K562 (cell line): ENCODE measurements around the gene STIM1. TPM values are rescaled to one million over a fixed set of nuclear protein-coding genes. Genes with fewer than 3 reads are reported as not detected.

Experiments
- ATAC-seq: fragments of 200-7000 bp; cut with Tn5 transposase; 3 replicates; pipeline ENCODE4 v1.9.1; 2020; ENCODE audit warnings: moderate library complexity
- BruUV-seq: library from RNA; stranded (reverse); fragments of 400-500 nt; replicated peaks from 2 replicates; lab custom pipeline; 2021; lab: Mats Ljungman, UMichigan
- CTCF ChIA-PET: fragments of 300-600 bp; formaldehyde crosslinking; extraction: SDS; loops from one replicate; lab custom pipeline; 2021; ENCODE audit warnings: low intra/inter-chr PET ratio; lab: Yijun Ruan, JAX
- POLR2A ChIA-PET: fragments of 300-600, 350-650 bp; sonication (Branson Sonifier 250); formaldehyde crosslinking; extraction: SDS; loops from one replicate; lab custom pipeline; 2021; ENCODE audit warnings: antibody characterized with exemption, inconsistent platforms; lab: Yijun Ruan, JAX
- DNase-seq, 4 experiments: peaks; one replicate each; pipeline versions ENCODE4 v3.0.0 to v3.0.0-alpha.2; 2011 to 2018; ENCODE audit warnings: low spot score in 3 of 4, mixed read lengths in 3 of 4; ENCODE audit errors: extremely low read depth in 1 of 4
- FAIRE-seq: peaks from 2 replicates; lab custom pipeline; 2011; peaks lifted over from hg19 to GRCh38; lab: Jason Lieb, UNC
- H2AFZ ChIP-seq: 2 replicates; pipeline ENCODE4 v1.6.0; 2011; ENCODE audit warnings: low read depth, low read length, control low read depth, inconsistent platforms
- H3K27ac ChIP-seq: fragments of 200-600 bp; 3 replicates; pipeline ENCODE4 v1.8.0; 2011; ENCODE audit warnings: low read depth, mild to moderate bottlenecking, control low read depth, inconsistent platforms, low read length, moderate library complexity, mixed read lengths; ENCODE audit errors: extremely low read depth
- H3K27me3 ChIP-seq, 2 experiments: fragments of 300-600 bp in 1 of 2; 2 replicates in 1 of 2; 3 replicates in 1 of 2; pipeline versions ENCODE4 v1.6.0 to v1.8.0; 2011; ENCODE audit warnings: inconsistent platforms in 2 of 2, low read length in 2 of 2, mild to moderate bottlenecking in 1 of 2, mixed read lengths in 1 of 2, moderate library complexity in 1 of 2; ENCODE audit not compliant: control insufficient read depth in 2 of 2, insufficient read depth in 2 of 2
- H3K36me3 ChIP-seq: fragments of 300-600 bp; 3 replicates; pipeline ENCODE4 v1.8.0; 2011; ENCODE audit warnings: mild to moderate bottlenecking, low read length, inconsistent platforms; ENCODE audit not compliant: control insufficient read depth, insufficient read depth
- H3K4me1 ChIP-seq, 2 experiments: fragments of 200-600 bp in 1 of 2; replicated peaks in 1 of 2; 2 replicates in 1 of 2; 3 replicates in 1 of 2; pipeline versions ENCODE4 v1.5.1 to v1.8.0; 2011; ENCODE audit warnings: inconsistent platforms in 2 of 2, low read length in 2 of 2, mild to moderate bottlenecking in 1 of 2, mixed read lengths in 1 of 2, moderate library complexity in 1 of 2; ENCODE audit not compliant: control insufficient read depth in 2 of 2, insufficient read depth in 2 of 2
- H3K4me2 ChIP-seq: 2 replicates; pipeline ENCODE4 v1.6.1; 2011; ENCODE audit warnings: low read length, control low read depth, inconsistent platforms, mixed read lengths; ENCODE audit not compliant: insufficient read depth
- H3K4me3 ChIP-seq: fragments of 200-600 bp; sonication (generic), shearing (Covaris generic); 2 replicates; pipeline ENCODE4 v1.5.1; 2016; ENCODE audit warnings: control low read depth, inconsistent platforms
- H3K79me2 ChIP-seq: fragments of 200-600 bp; 3 replicates; pipeline ENCODE4 v1.8.0; 2011; ENCODE audit warnings: low read length, inconsistent platforms; ENCODE audit not compliant: control insufficient read depth, insufficient read depth
- H3K9ac ChIP-seq, 2 experiments: 2 replicates each; pipeline versions ENCODE4 v1.6.0 to v1.6.1; 2011; ENCODE audit warnings: low read depth in 2 of 2, low read length in 2 of 2, control low read depth in 1 of 2, inconsistent platforms in 1 of 2, mild to moderate bottlenecking in 1 of 2, mixed read lengths in 1 of 2; ENCODE audit not compliant: insufficient read depth in 1 of 2
- H3K9me1 ChIP-seq: one replicate; pipeline ENCODE4 v1.6.0; 2011; ENCODE audit warnings: inconsistent platforms, mild to moderate bottlenecking, low read length, moderate library complexity; ENCODE audit not compliant: control insufficient read depth, insufficient read depth
- H3K9me3 ChIP-seq: replicated peaks from 2 replicates; pipeline ENCODE4 v1.5.1; 2011; ENCODE audit warnings: low read depth, low read length, inconsistent platforms; ENCODE audit not compliant: control insufficient read depth, insufficient read depth
- H4K20me1 ChIP-seq: replicated peaks from 2 replicates; pipeline ENCODE4 v1.6.1; 2011; ENCODE audit warnings: low read length, inconsistent platforms, mixed read lengths; ENCODE audit not compliant: control insufficient read depth, insufficient read depth
- MYNN ChIP-seq, 2 experiments: sonication (generic); formaldehyde crosslinking in 1 of 2; IDR thresholded peaks; 2 replicates each; pipeline versions ENCODE4 v1.5.0 to v1.6.1; 2016 to 2020; ENCODE audit warnings: antibody characterized with exemption in 1 of 2, missing genetic modification reagents in 1 of 2
- NELFE ChIP-seq: IDR thresholded peaks from 2 replicates; pipeline ENCODE4 v1.6.1; 2011; ENCODE audit warnings: mild to moderate bottlenecking; ENCODE audit not compliant: insufficient read depth, insufficient read length
- PPARD ChIP-seq: fragments of 250-450 bp; sonication (Bioruptor Pico); IDR thresholded peaks from 2 replicates; pipeline ENCODE4 v1.8.0; 2022; ENCODE audit warnings: inconsistent platforms, mild to moderate bottlenecking, moderate library complexity
- SMAD2 ChIP-seq: fragments of 150-350 bp; IDR thresholded peaks from 2 replicates; pipeline ENCODE4 v1.6.1; 2014; ENCODE audit warnings: low read depth, mild to moderate bottlenecking, low read length
- ZNF232 ChIP-seq: sonication (generic); formaldehyde crosslinking; IDR thresholded peaks from 2 replicates; pipeline ENCODE4 v1.8.0; 2022; ENCODE audit warnings: mild to moderate bottlenecking, missing genetic modification reagents
- ZNF699 ChIP-seq: fragments of 250-450 bp; sonication (Bioruptor Pico); IDR thresholded peaks from 2 replicates; pipeline ENCODE4 v1.8.0; 2021; ENCODE audit warnings: mild to moderate bottlenecking, moderate library complexity; ENCODE audit not compliant: insufficient replicate concordance
- WGBS: fragments of 100-300 bp; shearing (Covaris generic); methylation state at CpG from one replicate; pipeline ENCODE4 v1.1.6; 2016; ENCODE audit warnings: low coverage, mixed read lengths; ENCODE audit not compliant: insufficient coverage; ENCODE audit errors: missing lambda C conversion rate; 5-methylcytosine and 5-hydroxymethylcytosine counted together
- in situ Hi-C: fragments of 300-500 bp; cut with MboI; formaldehyde crosslinking; loops from 4 replicates; pipeline ENCODE4 v1.15.0; 2018; ENCODE audit warnings: inconsistent platforms, mixed read lengths
- intact Hi-C: fragments of 100-400 bp; cut with micrococcal nuclease; formaldehyde crosslinking; loops from 2 replicates; pipeline ENCODE4 v1.14.2; 2022
- polyA plus RNA-seq, 8 experiments: library from polyadenylated mRNA; depleted of rRNA in 4 of 8; stranded (reverse) in 5 of 8; unstranded in 3 of 8; fragments of >200 nt; fragmentation: Nextera tagmentation in 2 of 8; fragmentation: Illumina TruSeq in 1 of 8; extraction: Ambion mirVana in 2 of 8; extraction: Trizol in 1 of 8; gene quantifications; 2 replicates each; pipeline versions ENCODE4 v1.2.1 to v1.2.3, GENCODE V29; 2011 to 2014; ENCODE audit warnings: inconsistent platforms in 1 of 8, missing spikeins in 1 of 8
- total RNA-seq, 7 experiments: library from RNA; depleted of rRNA in 6 of 7; stranded (reverse); fragments of >200 nt in 6 of 7; fragmentation: Illumina TruSeq in 2 of 7; extraction: Trizol in 2 of 7; gene quantifications; 2 replicates each; pipeline versions ENCODE4 v1.2.1 to v1.2.3, GENCODE V29; 2011 to 2021; ENCODE audit warnings: low replicate concordance in 1 of 7
- TF ChIP-seq, protein P1 (sequence below), 2 experiments: fragments of 250-450 bp in 1 of 2; fragments of 450-650 bp in 1 of 2; sonication (Bioruptor Pico) in 1 of 2; IDR thresholded peaks; 2 replicates each; pipeline versions ENCODE4 v1.6.1 to v1.8.0; 2016 to 2021; ENCODE audit warnings: mild to moderate bottlenecking in 2 of 2, moderate library complexity in 2 of 2, missing compliant biosample characterization in 1 of 2, missing genetic modification characterization in 1 of 2
- TF ChIP-seq, protein P2 (sequence below): sonication (generic); formaldehyde crosslinking; IDR thresholded peaks from 2 replicates; pipeline ENCODE4 v1.9.0; 2022; ENCODE audit warnings: mild to moderate bottlenecking, missing genetic modification reagents

Gene STIM1
- total and polyA plus RNA-seq, 9 of the 15 experiments (the other 6 are each of a cell fraction or from before 2014, with no cell fraction given): 7.7 to 50.5 (median 22.5) TPM

- POLR2A ChIA-PET: interaction anchor here (1.2 to 2.7 kb wide), 2 partner anchors 11 to 15 kb away, joined by 3 to 13 read pairs; no protein-coding TSS in a partner anchor
- in situ Hi-C loops: no loop called here
These were observed 81.1 kb downstream of the STIM1 start for GRCh38 chr11:3936517-3936916.

GRCh38 chr11:3939211-3939610 is 83.7 kb downstream of the STIM1 start:
- peaks cover 0 to 18% of the 10 kb centered on the region in 2 experiments; a peak in 3 of 5 replicates for H3K4me1 ChIP-seq
- POLR2A ChIA-PET: interaction anchor here (0.5 to 1.6 kb wide), 2 partner anchors 8 to 319 kb away, joined by 3 to 6 read pairs; no protein-coding TSS in a partner anchor
- FAIRE-seq (no peak), DNase-seq (no peak), ATAC-seq (no peak)
- H3K9ac ChIP-seq: no peak overlapping the region
- peaks cover 4% of the 10 kb centered on the region for H3K9me1 ChIP-seq
- H3K9me3 ChIP-seq: no peaks in the 10 kb centered on the region
- CTCF ChIA-PET: no interaction called here
- in situ Hi-C loops: no loop called here
- peaks cover 34% of the 10 kb centered on the region for H3K79me2 ChIP-seq
- no peak overlapping the region for H2AFZ ChIP-seq
- no peak overlapping the region for H3K4me3 ChIP-seq
- intact Hi-C loops: no loop called here
- no peak overlapping the region for H3K27ac ChIP-seq
- no TSS peak for BruUV-seq
- no peak for TF ChIP-seq ZNF699
- no peak for TF ChIP-seq NELFE
- no peak for TF ChIP-seq PPARD
- TF ChIP-seq ZNF232 (CRISPR knock-in tag): no peak
- TF ChIP-seq, protein P1, sequence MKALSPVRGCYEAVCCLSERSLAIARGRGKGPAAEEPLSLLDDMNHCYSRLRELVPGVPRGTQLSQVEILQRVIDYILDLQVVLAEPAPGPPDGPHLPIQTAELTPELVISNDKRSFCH (CRISPR knock-in tag; IDR thresholded peaks at IDR 0.05): no peak
- TF ChIP-seq, protein P1 (tag; IDR thresholded peaks at IDR 0.05): no peak
- TF ChIP-seq, all 486 proteins: peak for 0
- Histone ChIP-seq H3K27me3 (no peaks in the 10 kb centered on the region), H4K20me1 (no peaks in the 10 kb centered on the region; the same call in 1 of the 2 replicates), H3K36me3 (peaks cover 5% of the 10 kb centered on the region; the same call in 1 of the 3 replicates), H3K4me2 (no peak overlapping the region)

More at GRCh38 chr11:3936517-3936916, 81.1 kb downstream of the STIM1 start:
- Histone ChIP-seq H3K9me1 (peaks cover 4% of the 10 kb centered on the region), H4K20me1 (no peaks in the 10 kb centered on the region; the same call in 1 of the 2 replicates), H3K4me1 (peaks cover 0 to 12% of the 10 kb centered on the region in 2 experiments; a peak in 1 of 5 replicates), H3K9me3 (no peaks in the 10 kb centered on the region), H3K27me3 (no peaks in the 10 kb centered on the region), H2AFZ (no peak overlapping the region), H3K27ac (no peak overlapping the region), H3K4me3 (no peak overlapping the region), H3K36me3 (peaks cover 5% of the 10 kb centered on the region; the same call in 1 of the 3 replicates), H3K79me2 (peaks cover 38% of the 10 kb centered on the region; the same call in 2 of the 3 replicates), H3K4me2 (no peak overlapping the region), H3K9ac (no peak overlapping the region; a peak in 1 of 4 replicates)
- no peak for ATAC-seq
- intact Hi-C loops: no loop called here
- no peak for DNase-seq
- CTCF ChIA-PET: no interaction called here
- TF ChIP-seq MYNN (IDR thresholded peaks at IDR 0.05): no peak
- TF ChIP-seq MYNN (CRISPR knock-in tag; IDR thresholded peaks at IDR 0.05): no peak
- TF ChIP-seq, protein P2, sequence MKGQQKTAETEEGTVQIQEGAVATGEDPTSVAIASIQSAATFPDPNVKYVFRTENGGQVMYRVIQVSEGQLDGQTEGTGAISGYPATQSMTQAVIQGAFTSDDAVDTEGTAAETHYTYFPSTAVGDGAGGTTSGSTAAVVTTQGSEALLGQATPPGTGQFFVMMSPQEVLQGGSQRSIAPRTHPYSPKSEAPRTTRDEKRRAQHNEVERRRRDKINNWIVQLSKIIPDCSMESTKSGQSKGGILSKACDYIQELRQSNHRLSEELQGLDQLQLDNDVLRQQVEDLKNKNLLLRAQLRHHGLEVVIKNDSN: no peak
- no peak for TF ChIP-seq SMAD2
- no TSS peak for BruUV-seq
- FAIRE-seq: no peak
- 82% methylated on average over 1 of the region's 1 CpG for WGBS
